Fibroblast of skin of right quadriceps (primary cell): ENCODE measurements around the gene PFKP.
"Not testable (repeated sequence)": the region's sequence is repeated elsewhere in the genome, so short reads cannot be mapped to it uniquely, and the experiment has no call there.

Experiments used
- DNase-seq: peaks from one replicate; pipeline ENCODE4 v3.0.0-alpha.2; 2013

Gene PFKP

GRCh38 chr10:3163879-3164278, 96.5 kb downstream of the PFKP start:
- DNase-seq = no peak

GRCh38 chr10:3165196-3165595, 97.8 kb downstream of the PFKP start:
- no peak for DNase-seq

GRCh38 chr10:3166496-3167290, 99.3 kb downstream of the PFKP start:
- no peak for DNase-seq

GRCh38 chr10:3167611-3168330, 100.4 kb downstream of the PFKP start:
- no peak for DNase-seq

- DNase-seq = no peak
Measured at GRCh38 chr10:3169271-3169670, 101.9 kb downstream of the PFKP start.

- DNase-seq = no peak
Measured at GRCh38 chr10:3169673-3170072, 102.3 kb downstream of the PFKP start.

GRCh38 chr10:3171488-3171887, 104.1 kb downstream of the PFKP start:
- not testable (repeated sequence) for DNase-seq

- DNase-seq = peak; percentile 76
Measured at GRCh38 chr10:3172081-3172445, 104.7 kb downstream of the PFKP start.

- peak; percentile 99 for DNase-seq
Measured at GRCh38 chr10:3172446-3173170, 105.3 kb downstream of the PFKP start, which contains the start of gene PITRM1. Gene PITRM1, minus strand, starts transcription at chr10:3172782. Its CDS starts 10 bp downstream, at chr10:3172772.

GRCh38 chr10:3173171-3173878, 106.0 kb downstream of the PFKP start:
- DNase-seq = no peak

- DNase-seq = no peak
Measured at GRCh38 chr10:3178042-3178441, 110.7 kb downstream of the PFKP start.

- no peak for DNase-seq
Measured at GRCh38 chr10:3179174-3179573, 111.8 kb downstream of the PFKP start.

- no peak for DNase-seq
Measured at GRCh38 chr10:3180355-3181025, 113.1 kb downstream of the PFKP start.

- no peak for DNase-seq
Measured at GRCh38 chr10:3185386-3185785, 118.0 kb downstream of the PFKP start.

GRCh38 chr10:3186368-3186767, 119.0 kb downstream of the PFKP start:
- no peak for DNase-seq
